ENCODE measurements around the gene VTI1A.

DNA sequence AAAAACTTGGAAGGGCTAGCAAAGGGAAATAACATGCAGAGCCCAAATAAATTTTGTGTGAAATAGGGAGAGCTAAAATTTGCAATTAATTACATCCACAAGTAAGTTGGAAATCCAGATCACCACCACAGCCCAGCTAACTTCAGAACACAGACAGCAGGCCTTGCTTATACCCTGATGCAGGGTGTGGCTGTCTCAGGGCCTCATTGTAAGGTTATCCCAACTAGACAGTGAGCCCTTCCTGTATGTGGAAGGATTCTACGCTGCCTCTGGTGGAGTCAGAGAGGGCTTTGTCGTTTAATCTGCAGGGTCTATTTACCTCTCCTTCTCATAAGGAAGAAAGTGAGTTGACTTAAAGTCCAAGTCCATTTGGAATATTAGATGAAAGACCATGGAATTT lies 322.1 kb downstream of the VTI1A start:
- TF ChIP-seq, protein P1, sequence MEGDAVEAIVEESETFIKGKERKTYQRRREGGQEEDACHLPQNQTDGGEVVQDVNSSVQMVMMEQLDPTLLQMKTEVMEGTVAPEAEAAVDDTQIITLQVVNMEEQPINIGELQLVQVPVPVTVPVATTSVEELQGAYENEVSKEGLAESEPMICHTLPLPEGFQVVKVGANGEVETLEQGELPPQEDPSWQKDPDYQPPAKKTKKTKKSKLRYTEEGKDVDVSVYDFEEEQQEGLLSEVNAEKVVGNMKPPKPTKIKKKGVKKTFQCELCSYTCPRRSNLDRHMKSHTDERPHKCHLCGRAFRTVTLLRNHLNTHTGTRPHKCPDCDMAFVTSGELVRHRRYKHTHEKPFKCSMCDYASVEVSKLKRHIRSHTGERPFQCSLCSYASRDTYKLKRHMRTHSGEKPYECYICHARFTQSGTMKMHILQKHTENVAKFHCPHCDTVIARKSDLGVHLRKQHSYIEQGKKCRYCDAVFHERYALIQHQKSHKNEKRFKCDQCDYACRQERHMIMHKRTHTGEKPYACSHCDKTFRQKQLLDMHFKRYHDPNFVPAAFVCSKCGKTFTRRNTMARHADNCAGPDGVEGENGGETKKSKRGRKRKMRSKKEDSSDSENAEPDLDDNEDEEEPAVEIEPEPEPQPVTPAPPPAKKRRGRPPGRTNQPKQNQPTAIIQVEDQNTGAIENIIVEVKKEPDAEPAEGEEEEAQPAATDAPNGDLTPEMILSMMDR (IDR thresholded peaks at IDR 0.05), result no peak
- TF ChIP-seq POLR2A (IDR thresholded peaks at IDR 0.05), result no peak
- no peak for TF ChIP-seq POLR2AphosphoS5 (IDR thresholded peaks at IDR 0.05)
